GM13976 (cell line): ENCODE results near the gene ZNF782.
"Not testable (repeated sequence)": the region's sequence is repeated elsewhere in the genome, so short reads cannot be mapped to it uniquely, and the experiment has no call there.

Source experiments
- DNase-seq: peaks from one replicate; pipeline ENCODE4 v3.0.0; 2012; ENCODE audit warnings: low spot score
- in situ Hi-C: fragments of 300-500 bp; cut with MboI; formaldehyde crosslinking; loops from one replicate; pipeline ENCODE4 v1.12.0; 2022; ENCODE audit warnings: low sequenced_read_pairs, mixed read lengths, inconsistent platforms; ENCODE audit not compliant: unreplicated experiment
- TF ChIP-seq, protein P1 (sequence below): IDR thresholded peaks from 2 replicates; pipeline ENCODE4 v1.5.1; 2012; ENCODE audit warnings: borderline replicate concordance, mild to moderate bottlenecking; ENCODE audit not compliant: insufficient read depth; ENCODE audit errors: extremely low read depth, missing control alignments, control extremely low read depth

The ZNF782 gene

GRCh38 chr9:96853781-96854650 is at the start of gene ZNF782:
Gene ZNF782 (minus strand): TSS chr9:96854514. CDS start chr9:96851961, 2,553 bp downstream.
- peak; percentile 89 for DNase-seq

DNA sequence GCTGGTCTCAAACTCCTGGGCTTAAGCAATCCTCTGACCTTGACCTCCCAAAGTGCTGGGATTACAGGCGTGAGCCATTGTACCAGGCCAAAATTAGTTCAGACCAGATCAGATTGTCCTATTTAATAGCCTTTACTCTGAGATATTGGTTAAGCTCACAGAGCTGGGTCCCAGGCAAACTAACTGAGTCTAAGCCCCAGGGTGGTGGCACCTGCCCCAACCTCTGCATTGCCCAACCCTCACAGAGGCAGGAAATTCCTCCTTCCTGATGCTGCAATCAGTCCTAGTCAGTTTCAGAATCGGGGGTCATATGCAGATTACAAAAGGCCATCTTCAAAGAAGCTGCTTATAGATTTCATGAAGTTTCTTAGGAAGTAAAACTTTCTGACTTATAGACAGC is 45.7 kb upstream of the ZNF782 start:
- DNase-seq, in situ Hi-C loops: not testable (repeated sequence)

More at GRCh38 chr9:96853781-96854650, at the start of gene ZNF782:
- TF ChIP-seq, protein P1, sequence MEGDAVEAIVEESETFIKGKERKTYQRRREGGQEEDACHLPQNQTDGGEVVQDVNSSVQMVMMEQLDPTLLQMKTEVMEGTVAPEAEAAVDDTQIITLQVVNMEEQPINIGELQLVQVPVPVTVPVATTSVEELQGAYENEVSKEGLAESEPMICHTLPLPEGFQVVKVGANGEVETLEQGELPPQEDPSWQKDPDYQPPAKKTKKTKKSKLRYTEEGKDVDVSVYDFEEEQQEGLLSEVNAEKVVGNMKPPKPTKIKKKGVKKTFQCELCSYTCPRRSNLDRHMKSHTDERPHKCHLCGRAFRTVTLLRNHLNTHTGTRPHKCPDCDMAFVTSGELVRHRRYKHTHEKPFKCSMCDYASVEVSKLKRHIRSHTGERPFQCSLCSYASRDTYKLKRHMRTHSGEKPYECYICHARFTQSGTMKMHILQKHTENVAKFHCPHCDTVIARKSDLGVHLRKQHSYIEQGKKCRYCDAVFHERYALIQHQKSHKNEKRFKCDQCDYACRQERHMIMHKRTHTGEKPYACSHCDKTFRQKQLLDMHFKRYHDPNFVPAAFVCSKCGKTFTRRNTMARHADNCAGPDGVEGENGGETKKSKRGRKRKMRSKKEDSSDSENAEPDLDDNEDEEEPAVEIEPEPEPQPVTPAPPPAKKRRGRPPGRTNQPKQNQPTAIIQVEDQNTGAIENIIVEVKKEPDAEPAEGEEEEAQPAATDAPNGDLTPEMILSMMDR: no peak
- in situ Hi-C loops: loop anchor here (10.0 to 25.0 kb wide), 3 partner anchors 258 to 758 kb away; no protein-coding TSS in a partner anchor

DNA sequence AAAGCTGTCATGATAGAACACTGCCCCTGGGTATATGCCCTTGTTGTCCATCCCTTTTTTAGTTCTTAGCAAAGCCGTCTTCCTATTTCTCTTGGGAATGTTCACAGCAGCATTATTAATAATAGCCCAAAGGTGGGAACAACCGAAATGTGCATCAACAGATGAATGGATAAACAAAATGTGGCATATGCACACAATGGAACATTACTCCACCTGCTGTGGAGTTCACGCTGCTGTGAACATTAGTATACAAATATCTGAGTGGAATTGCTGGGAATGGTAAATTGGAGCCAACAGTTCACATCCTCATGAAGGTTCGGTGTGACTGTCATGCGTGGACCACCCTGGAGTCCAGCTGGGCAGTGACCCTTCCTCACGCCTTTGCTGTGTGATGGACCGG is 37.8 kb upstream of the ZNF782 start:
- in situ Hi-C loops: no loop called here
- TF ChIP-seq, protein P1: no peak

GRCh38 chr9:96888591-96888990 is 34.3 kb upstream of the ZNF782 start:
- no peak for DNase-seq
- TF ChIP-seq, protein P1: no peak
- in situ Hi-C loops: no loop called here

More for the DNA sequence above, 37.8 kb upstream of the ZNF782 start:
- DNase-seq: no peak

GRCh38 chr9:96885424-96885823 is 31.1 kb upstream of the ZNF782 start:
- DNase-seq: no peak
- in situ Hi-C loops: no loop called here
- TF ChIP-seq, protein P1: no peak

GRCh38 chr9:96884443-96884842 is 30.1 kb upstream of the ZNF782 start:
- in situ Hi-C loops: no loop called here
- TF ChIP-seq, protein P1: no peak
- DNase-seq: no peak

GRCh38 chr9:96883922-96884321 is 29.6 kb upstream of the ZNF782 start:
- no peak for DNase-seq
- in situ Hi-C loops: no loop called here
- TF ChIP-seq, protein P1: no peak
